ENCODE results near the gene CRISP1. TPM values are rescaled to one million over a fixed set of nuclear protein-coding genes. Genes with fewer than 3 reads are reported as not detected.
"Not testable (repeated sequence)": the region's sequence is repeated elsewhere in the genome, so short reads cannot be mapped to it uniquely, and the experiment has no call there.

Gene CRISP1
- total RNA-seq, 4 donors from 2014 or later: not detected

GRCh38 chr6:49909563-49909962 is 43.2 kb upstream of the CRISP1 start:
- Histone ChIP-seq H3K4me1 (peaks cover 0 to 12% (median 3%) of the 10 kb centered on the region in 3 donors), H3K9me3 (no peaks in the 10 kb centered on the region), H3K4me3 (no peak overlapping the region), H3K27me3 (no peaks in the 10 kb centered on the region), H3K27ac (no peak overlapping the region), H3K36me3 (no peaks in the 10 kb centered on the region)
- 11 to 20% methylated on average over 2 of the region's 2 CpGs for WGBS, 2 donors
- no peak for DNase-seq
- intact Hi-C loops (cut with DNase I): no loop called here
- TF ChIP-seq POLR2A (IDR thresholded peaks at IDR 0.05) (no peak), CTCF (IDR thresholded peaks at IDR 0.05) (no peak)

GRCh38 chr6:49906526-49906925 is 40.2 kb upstream of the CRISP1 start:
- H3K9me3 ChIP-seq: no peaks in the 10 kb centered on the region
- no peak for TF ChIP-seq CTCF (IDR thresholded peaks at IDR 0.05)
- no peak for TF ChIP-seq POLR2A (IDR thresholded peaks at IDR 0.05)
- intact Hi-C loops (cut with DNase I): no loop called here
- H3K27ac ChIP-seq: no peak overlapping the region
- no peaks in the 10 kb centered on the region for H3K27me3 ChIP-seq
- H3K4me3 ChIP-seq: no peak overlapping the region
- DNase-seq: no peak
- WGBS, 2 donors: 35 to 40% methylated on average over 1 of the region's 1 CpG
- H3K4me1 ChIP-seq: no peaks in the 10 kb centered on the region
- H3K36me3 ChIP-seq: no peaks in the 10 kb centered on the region

GRCh38 chr6:49905296-49905695 is 39.0 kb upstream of the CRISP1 start:
- intact Hi-C loops (cut with DNase I): no loop called here
- no peak for DNase-seq
- 69 to 82% methylated on average over 2 of the region's 2 CpGs for WGBS, 2 donors
- Histone ChIP-seq H3K36me3 (no peaks in the 10 kb centered on the region), H3K27me3 (no peaks in the 10 kb centered on the region), H3K4me1 (no peaks in the 10 kb centered on the region), H3K4me3 (no peak overlapping the region), H3K9me3 (no peaks in the 10 kb centered on the region), H3K27ac (no peak overlapping the region)
- no peak for TF ChIP-seq POLR2A (IDR thresholded peaks at IDR 0.05)

- no peaks in the 10 kb centered on the region for H3K36me3 ChIP-seq
- DNase-seq: no peak
- no peak overlapping the region for H3K27ac ChIP-seq
- H3K9me3 ChIP-seq: no peaks in the 10 kb centered on the region
- TF ChIP-seq CTCF (IDR thresholded peaks at IDR 0.05): no peak
- TF ChIP-seq POLR2A (IDR thresholded peaks at IDR 0.05): no peak
- intact Hi-C loops (cut with DNase I): no loop called here
- no peaks in the 10 kb centered on the region for H3K27me3 ChIP-seq
- WGBS, 2 donors: 55 to 57% methylated on average over 2 of the region's 2 CpGs
- H3K4me3 ChIP-seq: no peak overlapping the region
- no peaks in the 10 kb centered on the region for H3K4me1 ChIP-seq
Measured at GRCh38 chr6:49902856-49903255, 36.5 kb upstream of the CRISP1 start.

- no peaks in the 10 kb centered on the region for H3K4me1 ChIP-seq
- H3K36me3 ChIP-seq: no peaks in the 10 kb centered on the region
- no peak overlapping the region for H3K27ac ChIP-seq
- H3K4me3 ChIP-seq: no peak overlapping the region
- DNase-seq: no peak
- H3K9me3 ChIP-seq: no peaks in the 10 kb centered on the region
- intact Hi-C loops (cut with DNase I): no loop called here
- TF ChIP-seq POLR2A (IDR thresholded peaks at IDR 0.05) (no peak), CTCF (IDR thresholded peaks at IDR 0.05) (no peak)
- H3K27me3 ChIP-seq: no peaks in the 10 kb centered on the region
Measured at GRCh38 chr6:49898904-49899566, 32.7 kb upstream of the CRISP1 start.

- H3K27ac ChIP-seq; DNase-seq; H3K27me3 ChIP-seq; H3K9me3 ChIP-seq; H3K4me1 ChIP-seq; H3K36me3 ChIP-seq; H3K4me3 ChIP-seq; intact Hi-C loops (cut with DNase I): not testable (repeated sequence)
Measured at GRCh38 chr6:49895553-49895952, 29.2 kb upstream of the CRISP1 start.

Data from esophagus squamous epithelium (tissue), 5 donors.